Mesendoderm (in vitro differentiated cells): ENCODE results near the gene PDIA4.

Source experiments
- DNase-seq: peaks from one replicate; pipeline ENCODE4 v3.0.0; 2013
- H2AK5ac ChIP-seq: 2 replicates; pipeline ENCODE4 v1.6.1; 2013; ENCODE audit warnings: low read length, inconsistent platforms
- H2BK120ac ChIP-seq: 2 replicates; pipeline ENCODE4 v1.6.1; 2013; ENCODE audit warnings: low read depth, mild to moderate bottlenecking, low read length, moderate library complexity, mixed read lengths
- H2BK15ac ChIP-seq: replicated peaks from 2 replicates; pipeline ENCODE4 v1.6.1; 2013; ENCODE audit warnings: low read depth, mild to moderate bottlenecking, moderate library complexity
- H2BK5ac ChIP-seq: 2 replicates; pipeline ENCODE4 v1.6.1; 2013; ENCODE audit warnings: low read length, inconsistent platforms
- H3K18ac ChIP-seq: 2 replicates; pipeline ENCODE4 v1.6.1; 2013; ENCODE audit warnings: mild to moderate bottlenecking, low read length, mixed read lengths
- H3K23ac ChIP-seq: one replicate; pipeline ENCODE4 v1.6.1; 2013; ENCODE audit warnings: low read length
- H3K27ac ChIP-seq: 2 replicates; pipeline ENCODE4 v1.5.1; 2013; ENCODE audit warnings: low read depth, mild to moderate bottlenecking, inconsistent platforms, low read length, moderate library complexity
- H3K27me3 ChIP-seq: 2 replicates; pipeline ENCODE4 v1.6.1; 2013; ENCODE audit warnings: low read length, control low read depth, mild to moderate bottlenecking, inconsistent platforms; ENCODE audit not compliant: insufficient read depth, poor library complexity
- H3K36me3 ChIP-seq: 2 replicates; pipeline ENCODE4 v1.6.1; 2013; ENCODE audit warnings: low read length, inconsistent platforms; ENCODE audit not compliant: control insufficient read depth, insufficient read depth
- H3K4ac ChIP-seq: one replicate; pipeline ENCODE4 v1.6.1; 2013; ENCODE audit warnings: low read depth, mild to moderate bottlenecking, low read length, moderate library complexity
- H3K4me1 ChIP-seq: 2 replicates; pipeline ENCODE4 v1.6.1; 2013; ENCODE audit warnings: low read depth, low read length, inconsistent platforms; ENCODE audit not compliant: control insufficient read depth
- H3K4me2 ChIP-seq: 2 replicates; pipeline ENCODE4 v1.6.1; 2013; ENCODE audit warnings: low read length
- H3K4me3 ChIP-seq: 2 replicates; pipeline ENCODE4 v1.5.1; 2013; ENCODE audit warnings: mild to moderate bottlenecking, low read length
- H3K56ac ChIP-seq: one replicate; pipeline ENCODE4 v1.6.1; 2013; ENCODE audit warnings: low read length
- H3K79me1 ChIP-seq: 2 replicates; pipeline ENCODE4 v1.6.1; 2013; ENCODE audit warnings: low read length, inconsistent platforms
- H3K79me2 ChIP-seq: 2 replicates; pipeline ENCODE4 v1.6.1; 2013; ENCODE audit warnings: mild to moderate bottlenecking, low read length; ENCODE audit not compliant: control insufficient read depth, insufficient read depth
- H3K9ac ChIP-seq: 2 replicates; pipeline ENCODE4 v1.6.1; 2013; ENCODE audit warnings: low read length, inconsistent platforms
- H4K5ac ChIP-seq: one replicate; pipeline ENCODE4 v1.6.1; 2013; ENCODE audit warnings: low read length
- H4K8ac ChIP-seq: one replicate; pipeline ENCODE4 v1.6.1; 2013; ENCODE audit warnings: low read depth, mild to moderate bottlenecking, control low read depth, low read length, moderate library complexity
- WGBS: extraction: QIAGEN DNeasy Blood & Tissue Kit; methylation state at CpG from one replicate; pipeline ENCODE4 v1.1.7; 2013; ENCODE audit warnings: low lambda C conversion rate, missing lambda C conversion rate; ENCODE audit not compliant: insufficient coverage; ENCODE audit errors: extremely low coverage; 5-methylcytosine and 5-hydroxymethylcytosine counted together

The PDIA4 gene

GRCh38 chr7:149001427-149002068 is 26.8 kb downstream of the PDIA4 start:
- no peak overlapping the region for H4K8ac ChIP-seq
- H3K23ac ChIP-seq = no peak overlapping the region
- WGBS = no CpG with 5 or more reads among the region's 11 CpGs
- no peak overlapping the region for H3K27ac ChIP-seq
- H3K36me3 ChIP-seq = peaks cover 22% of the 10 kb centered on the region
- no peaks in the 10 kb centered on the region for H3K27me3 ChIP-seq
- no peak overlapping the region for H3K56ac ChIP-seq
- no peak overlapping the region for H2AK5ac ChIP-seq
- no peak overlapping the region for H3K18ac ChIP-seq
- H3K4me2 ChIP-seq = no peak overlapping the region
- no peak overlapping the region for H2BK5ac ChIP-seq
- no peaks in the 10 kb centered on the region for H3K4me1 ChIP-seq
- no peak overlapping the region for H2BK15ac ChIP-seq
- H3K79me1 ChIP-seq = peaks cover 5% of the 10 kb centered on the region
- no peak overlapping the region for H2BK120ac ChIP-seq
- H3K79me2 ChIP-seq = no peaks in the 10 kb centered on the region
- no peak overlapping the region for H3K4me3 ChIP-seq
- H3K9ac ChIP-seq = no peak overlapping the region
- H3K4ac ChIP-seq = no peak overlapping the region
- no peak for DNase-seq
- H4K5ac ChIP-seq = no peak overlapping the region

- Histone ChIP-seq H2BK5ac (no peak overlapping the region), H3K23ac (no peak overlapping the region), H3K79me2 (no peaks in the 10 kb centered on the region), H2AK5ac (no peak overlapping the region), H3K4me3 (no peak overlapping the region), H3K4ac (no peak overlapping the region), H3K27ac (no peak overlapping the region), H3K9ac (no peak overlapping the region), H3K36me3 (peaks cover 21% of the 10 kb centered on the region), H3K18ac (no peak overlapping the region), H3K4me2 (no peak overlapping the region), H2BK120ac (no peak overlapping the region), H3K79me1 (peaks cover 5% of the 10 kb centered on the region), H2BK15ac (no peak overlapping the region), H3K4me1 (no peaks in the 10 kb centered on the region), H3K27me3 (no peaks in the 10 kb centered on the region), H4K8ac (no peak overlapping the region), H4K5ac (no peak overlapping the region), H3K56ac (no peak overlapping the region)
- DNase-seq = no peak
- no CpG with 5 or more reads among the region's 5 CpGs for WGBS
Observed at GRCh38 chr7:149000961-149001360, 27.3 kb downstream of the PDIA4 start.

- Histone ChIP-seq H3K18ac (no peak overlapping the region), H3K9ac (no peak overlapping the region), H3K4ac (no peak overlapping the region), H3K23ac (no peak overlapping the region), H3K79me2 (no peaks in the 10 kb centered on the region), H2BK15ac (no peak overlapping the region), H3K4me3 (no peak overlapping the region), H3K27me3 (no peaks in the 10 kb centered on the region), H3K4me2 (no peak overlapping the region), H3K4me1 (no peaks in the 10 kb centered on the region), H3K56ac (no peak overlapping the region), H3K27ac (no peak overlapping the region), H3K79me1 (no peaks in the 10 kb centered on the region), H3K36me3 (peaks cover 13% of the 10 kb centered on the region), H2BK5ac (no peak overlapping the region), H4K5ac (no peak overlapping the region), H4K8ac (no peak overlapping the region), H2AK5ac (no peak overlapping the region), H2BK120ac (no peak overlapping the region)
- no CpG with 5 or more reads among the region's 6 CpGs for WGBS
- no peak for DNase-seq
Observed at GRCh38 chr7:148999192-148999591, 29.1 kb downstream of the PDIA4 start.

GRCh38 chr7:148997497-148997896 is 30.8 kb downstream of the PDIA4 start:
- Histone ChIP-seq H3K9ac (no peak overlapping the region), H3K27ac (no peak overlapping the region), H3K23ac (no peak overlapping the region), H3K4me2 (no peak overlapping the region), H3K79me2 (no peaks in the 10 kb centered on the region), H2AK5ac (no peak overlapping the region), H4K8ac (no peak overlapping the region), H2BK5ac (no peak overlapping the region), H3K36me3 (peaks cover 6% of the 10 kb centered on the region), H3K18ac (no peak overlapping the region), H2BK120ac (no peak overlapping the region), H4K5ac (no peak overlapping the region), H3K4ac (no peak overlapping the region), H3K79me1 (no peaks in the 10 kb centered on the region), H3K4me3 (no peak overlapping the region), H3K56ac (no peak overlapping the region), H3K4me1 (no peaks in the 10 kb centered on the region), H2BK15ac (no peak overlapping the region), H3K27me3 (no peaks in the 10 kb centered on the region)
- no CpG with 5 or more reads among the region's 4 CpGs for WGBS
- DNase-seq = no peak

GRCh38 chr7:148994576-148994975 is 33.7 kb downstream of the PDIA4 start:
- H3K4ac ChIP-seq = no peak overlapping the region
- no peak overlapping the region for H4K5ac ChIP-seq
- H3K27me3 ChIP-seq = no peaks in the 10 kb centered on the region
- no peak overlapping the region for H3K56ac ChIP-seq
- H3K79me2 ChIP-seq = no peaks in the 10 kb centered on the region
- no peaks in the 10 kb centered on the region for H3K79me1 ChIP-seq
- H3K4me2 ChIP-seq = no peak overlapping the region
- DNase-seq = no peak
- H3K9ac ChIP-seq = no peak overlapping the region
- no peak overlapping the region for H3K23ac ChIP-seq
- no peak overlapping the region for H3K27ac ChIP-seq
- H2BK120ac ChIP-seq = no peak overlapping the region
- H3K4me1 ChIP-seq = no peaks in the 10 kb centered on the region
- no peak overlapping the region for H2AK5ac ChIP-seq
- no peak overlapping the region for H3K18ac ChIP-seq
- H2BK5ac ChIP-seq = no peak overlapping the region
- WGBS = no CpG with 5 or more reads among the region's 3 CpGs
- no peak overlapping the region for H2BK15ac ChIP-seq
- H4K8ac ChIP-seq = no peak overlapping the region
- H3K36me3 ChIP-seq = no peaks in the 10 kb centered on the region
- H3K4me3 ChIP-seq = no peak overlapping the region

- Histone ChIP-seq H3K18ac (no peak overlapping the region), H4K5ac (no peak overlapping the region), H3K79me2 (no peaks in the 10 kb centered on the region), H3K27me3 (no peaks in the 10 kb centered on the region), H3K4ac (no peak overlapping the region), H3K4me2 (no peak overlapping the region), H3K9ac (no peak overlapping the region), H3K56ac (peak overlapping the region; percentile 15), H2BK120ac (no peak overlapping the region), H2BK5ac (no peak overlapping the region), H3K36me3 (no peaks in the 10 kb centered on the region), H3K4me3 (no peak overlapping the region), H3K27ac (no peak overlapping the region), H2AK5ac (no peak overlapping the region), H3K4me1 (no peaks in the 10 kb centered on the region), H4K8ac (no peak overlapping the region), H2BK15ac (no peak overlapping the region), H3K79me1 (no peaks in the 10 kb centered on the region), H3K23ac (no peak overlapping the region)
- WGBS = no CpG with 5 or more reads among the region's 8 CpGs
- no peak for DNase-seq
Observed at GRCh38 chr7:148993193-148993592, 35.1 kb downstream of the PDIA4 start.
